HUDEP-2 (cell line): ENCODE measurements around the gene PRRT2.

Experiments
- DNase-seq, 76 experiments: peaks; one replicate each; lab custom pipeline; 2025; ENCODE audit not compliant: unreplicated experiment in 76 of 76; lab: John Stamatoyannopoulos, UW

Gene PRRT2

DNA sequence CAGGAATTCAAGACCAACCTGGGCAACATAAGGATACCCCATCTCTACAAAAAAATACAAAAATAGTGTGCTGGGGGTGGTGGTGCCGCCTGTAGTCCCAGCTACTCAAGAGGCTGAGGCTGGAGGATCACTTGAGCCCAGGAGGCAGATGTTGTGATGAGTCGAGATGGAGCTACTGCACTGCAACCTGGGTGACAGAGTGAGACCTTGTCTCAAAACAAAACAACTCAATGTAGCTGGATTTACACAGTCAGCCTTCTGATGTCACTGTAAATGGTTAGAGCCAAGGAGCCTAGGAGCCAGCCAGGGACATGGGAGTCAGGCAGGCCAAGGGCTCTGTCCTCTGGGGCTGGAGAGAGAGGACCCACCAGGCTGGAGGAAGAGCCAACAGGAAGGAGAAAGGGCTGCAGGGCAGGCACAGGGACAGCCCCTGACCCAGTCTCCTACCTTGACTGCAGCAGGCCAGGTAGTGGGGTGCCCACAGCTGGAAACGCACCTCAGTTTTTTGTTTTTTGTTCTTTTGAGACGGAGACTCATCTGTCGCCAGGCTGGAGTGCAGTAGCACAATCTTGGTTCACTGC, 42.6 kb downstream of the PRRT2 start:
- no peak for DNase-seq

DNA sequence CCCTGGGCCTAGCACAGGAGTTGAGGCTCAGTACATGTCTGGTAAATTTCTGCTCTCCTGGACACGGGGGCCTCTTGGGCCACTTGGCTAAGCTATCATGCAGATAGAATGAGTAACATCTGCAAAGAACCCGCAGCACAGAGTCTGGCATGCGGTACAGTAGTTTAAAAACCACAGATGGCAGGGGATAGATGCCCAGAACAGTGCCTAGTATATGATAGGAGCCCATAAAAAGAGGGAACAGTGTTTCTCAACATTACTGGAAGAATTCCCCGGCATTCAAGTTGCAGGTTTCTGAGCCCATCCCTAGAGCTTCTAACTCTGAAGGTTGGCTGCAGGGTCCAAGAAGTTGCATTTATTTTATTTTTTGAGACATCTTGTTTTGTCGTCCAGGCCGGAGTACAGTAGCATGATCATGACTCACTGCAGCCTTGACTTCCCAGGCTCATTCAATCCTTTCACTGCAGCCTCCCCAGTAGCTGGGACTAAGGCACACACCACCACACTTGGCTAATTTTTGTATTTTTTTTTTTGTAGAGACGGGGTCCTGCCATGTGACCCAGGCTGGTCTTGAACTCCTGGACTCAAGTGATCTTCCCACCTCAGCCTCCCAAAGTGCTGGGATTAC, 45.3 kb downstream of the PRRT2 start:
- no peak for DNase-seq

DNA sequence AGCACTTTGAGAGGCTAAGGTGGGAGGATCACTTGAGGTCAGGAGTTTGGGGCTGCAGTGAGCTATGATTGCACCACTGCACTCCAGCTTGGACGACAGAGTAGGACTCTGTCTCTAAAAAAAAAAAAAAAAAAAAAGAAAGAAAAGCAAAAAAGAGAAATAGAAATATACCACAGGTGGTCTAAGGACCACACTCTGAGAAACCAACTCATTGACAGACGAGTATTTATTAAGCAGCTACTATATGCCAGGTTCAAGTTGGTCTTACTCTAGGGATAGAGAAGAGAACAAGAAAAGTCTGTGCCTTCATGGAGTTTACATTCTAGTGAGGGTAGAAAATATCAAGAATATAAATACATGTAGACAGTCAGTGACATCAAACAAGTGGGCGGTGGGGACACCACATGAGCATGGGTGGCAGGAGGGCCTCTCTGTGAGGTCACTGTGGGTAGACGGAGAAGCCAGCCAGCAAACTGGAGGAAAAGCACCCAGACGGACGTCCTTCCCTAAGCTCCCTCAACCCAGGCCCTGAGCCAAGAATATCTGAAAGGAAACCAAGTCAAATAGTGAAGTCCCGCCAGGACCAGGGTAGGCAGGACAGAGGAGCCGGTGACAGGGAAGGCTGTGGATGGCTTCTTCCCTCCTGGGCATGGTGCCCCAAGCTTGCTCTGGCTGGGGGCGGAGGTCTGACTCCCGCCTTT, 46.3 kb downstream of the PRRT2 start:
- DNase-seq = no peak

DNA sequence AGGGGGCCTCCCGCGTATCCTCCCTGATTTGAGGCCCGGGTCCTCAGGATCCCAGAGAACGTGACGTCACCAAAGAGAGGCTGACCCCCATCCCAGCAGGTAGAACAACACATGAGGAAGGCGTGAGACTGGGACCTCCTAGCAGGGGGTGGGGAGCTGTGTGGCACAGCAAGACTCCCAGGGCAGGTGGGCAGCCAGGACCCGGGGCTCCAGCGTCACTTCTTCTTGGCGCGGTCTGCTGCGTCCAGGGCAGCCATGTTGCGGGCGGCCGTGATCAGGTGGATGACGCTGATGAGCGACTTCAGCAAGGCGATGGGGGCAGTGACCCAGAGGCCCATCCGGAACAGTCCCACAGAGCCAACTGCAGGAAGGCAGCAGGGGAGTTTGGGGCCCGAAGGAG, 47.0 kb downstream of the PRRT2 start:
- no peak for DNase-seq

DNA sequence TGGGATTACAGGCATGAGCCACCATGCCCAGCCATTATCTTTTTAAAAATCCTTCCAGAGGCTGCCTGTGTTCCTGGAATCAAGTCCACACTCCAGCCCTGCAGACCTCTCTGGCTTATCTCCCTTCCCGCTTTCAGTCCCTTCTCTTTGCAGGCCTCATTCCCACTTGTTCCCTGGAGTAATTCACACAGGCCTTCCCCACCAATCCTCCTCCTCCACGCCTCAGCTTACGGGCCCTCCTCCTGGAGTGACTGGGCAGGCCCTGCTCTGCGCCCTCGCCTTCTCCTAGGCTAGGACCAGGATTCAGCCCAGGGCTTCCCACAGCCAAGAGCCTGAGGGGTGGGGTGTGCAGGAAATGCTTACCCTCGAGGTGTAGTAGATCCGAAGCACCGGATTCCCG, 48.2 kb downstream of the PRRT2 start:
- no peak for DNase-seq

DNA sequence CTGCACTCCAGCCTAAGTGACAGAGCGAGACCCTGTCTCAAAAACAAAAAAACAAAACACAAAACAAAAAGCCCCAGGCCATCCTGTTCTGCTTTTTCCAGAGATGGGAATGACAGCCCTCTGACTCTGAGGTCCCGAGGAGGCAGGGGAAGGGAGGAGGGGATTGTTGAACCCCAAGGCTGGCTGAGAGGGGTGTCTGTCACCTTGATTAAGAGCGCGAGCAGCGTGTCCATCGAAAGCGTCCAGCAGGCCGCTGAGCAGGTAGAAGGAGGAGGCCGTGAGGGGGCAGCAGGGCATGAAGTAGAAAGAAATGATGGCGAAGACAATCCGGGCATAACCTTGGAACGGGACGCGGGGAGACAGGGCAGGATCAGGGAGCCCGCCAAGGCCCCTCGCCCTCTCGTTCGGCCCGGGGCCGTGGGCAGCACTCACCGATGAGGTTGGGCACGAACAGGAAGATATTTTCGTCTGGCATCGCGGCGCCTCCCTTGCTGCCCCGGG, 50.4 kb downstream of the PRRT2 start:
- peak in 4 of 76 experiments; percentile 11 to 53 (median 22) for DNase-seq

DNA sequence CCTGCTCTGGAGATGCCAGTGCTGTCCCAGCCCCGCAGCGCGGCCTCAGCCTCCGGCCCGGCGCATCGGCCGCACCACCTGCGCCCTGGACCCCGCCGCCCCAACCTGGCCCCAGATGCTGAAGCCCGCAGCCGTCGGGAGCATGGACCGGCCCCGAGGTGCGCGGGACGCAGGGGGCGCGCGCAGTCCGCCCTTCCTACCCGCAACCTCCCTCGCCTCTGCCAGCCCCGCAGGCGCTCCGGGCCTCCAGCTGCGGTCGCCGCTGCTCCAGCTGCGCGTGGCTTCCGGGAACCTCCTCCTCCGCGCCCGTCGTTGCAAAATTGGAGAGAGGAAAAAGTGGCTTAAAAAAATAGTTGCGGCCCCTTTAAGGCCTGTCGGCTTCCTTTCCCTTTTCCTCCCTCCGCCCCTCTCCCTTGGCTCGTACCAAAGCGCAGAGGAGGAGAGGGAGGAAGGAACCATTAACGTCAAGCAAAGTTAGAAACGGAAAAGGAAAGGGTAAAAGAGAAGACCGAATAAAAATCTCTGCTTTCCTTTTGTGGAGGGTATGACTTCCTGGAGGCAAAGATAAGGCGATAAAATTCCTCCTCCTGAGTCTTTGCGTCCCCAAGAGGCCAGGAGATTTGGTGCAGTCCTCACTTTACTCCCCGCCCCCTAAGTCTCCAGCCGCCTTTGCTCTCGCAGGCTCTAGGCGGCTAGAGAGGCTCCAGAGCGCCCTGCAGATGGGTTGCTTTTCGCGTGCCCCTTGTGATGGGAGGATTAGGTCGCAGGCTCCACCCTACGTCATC, 51.1 kb downstream of the PRRT2 start, which contains the start of gene CDIPT:
CDIPT (minus strand) TSS at position 343 of the 785 bp plus-strand sequence. CDS start 369 bp downstream, outside the sequence.
- DNase-seq = peak in 75 of 76 experiments; percentile 21 to 96 (median 89)

DNA sequence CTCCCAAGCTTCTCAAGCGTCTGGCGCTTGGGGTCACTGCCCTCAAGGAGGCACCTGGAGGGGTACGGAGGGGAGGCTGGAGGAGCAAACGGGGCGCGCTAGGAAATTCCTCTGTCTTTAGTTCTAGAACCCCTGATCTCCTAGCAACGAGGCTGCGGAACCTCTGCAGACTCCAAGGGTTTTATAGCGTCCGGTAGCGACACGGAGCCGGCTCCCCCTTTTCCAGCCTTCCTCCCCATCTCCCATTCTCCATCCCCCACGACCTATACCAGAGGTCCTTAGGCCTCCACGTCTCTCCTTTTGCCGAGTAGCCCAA, 51.6 kb downstream of the PRRT2 start:
- DNase-seq = no peak

DNA sequence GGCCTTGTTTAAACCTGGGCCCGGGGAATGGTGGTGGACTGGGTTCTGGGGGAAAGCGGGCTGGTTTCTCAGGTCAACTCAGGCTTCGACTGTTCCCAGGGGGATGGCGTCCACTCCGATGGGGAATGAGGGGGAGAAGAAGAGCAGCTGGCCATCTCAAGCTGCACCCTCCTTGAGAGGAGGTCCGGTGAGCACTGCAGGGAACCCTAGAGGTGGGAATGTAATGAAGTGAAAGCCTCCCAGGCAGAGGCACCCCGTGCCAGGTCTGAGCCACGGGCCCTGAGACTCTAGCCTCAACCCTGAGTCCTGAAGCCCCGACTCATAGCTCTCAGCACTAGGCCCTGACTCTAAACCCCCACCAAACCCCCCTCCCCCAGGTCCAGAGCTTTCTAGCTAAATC, 52.2 kb downstream of the PRRT2 start:
- no peak for DNase-seq
